ENCODE data around the gene HIVEP3. TPM values are rescaled to one million over a fixed set of nuclear protein-coding genes. Genes with fewer than 3 reads are reported as not detected.

HIVEP3 gene
- polyA plus RNA-seq, 1 donor (not counting 4 experiments of a cell fraction or from before 2014, with no cell fraction given), result 1.1 TPM

GRCh38 chr1:41811051-41811795, 107.5 kb downstream of the HIVEP3 start:
- Histone ChIP-seq H3K79me2 (ENCODE audit: control insufficient read depth, insufficient read depth, low read length) (no peaks in the 10 kb centered on the region), H2AFZ (ENCODE audit: control insufficient read depth, low read length) (no peak overlapping the region), H3K9me1 (ENCODE audit: control insufficient read depth, extremely low read depth, insufficient read depth, low read length) (peaks cover 3% of the 10 kb centered on the region), H3K9me3 (ENCODE audit: control insufficient read depth, low read depth, low read length) (no peaks in the 10 kb centered on the region), H3K9ac (ENCODE audit: control insufficient read depth, extremely low read depth, insufficient read depth, low read length) (no peak overlapping the region), H3K4me1 (ENCODE audit: control insufficient read depth, extremely low read depth, insufficient read depth, low read length) (peaks cover 8% of the 10 kb centered on the region), H4K20me1 (ENCODE audit: control insufficient read depth, extremely low read depth, insufficient read depth, low read length) (no peaks in the 10 kb centered on the region), H3K36me3 (ENCODE audit: control insufficient read depth in 2 of 2, extremely low read depth in 1 of 2, insufficient read depth in 2 of 2, low read length in 2 of 2) (no peaks in the 10 kb centered on the region), H3K4me2 (ENCODE audit: control insufficient read depth, extremely low read depth, insufficient read depth, low read depth, low read length) (no peak overlapping the region), H3K27ac (ENCODE audit: control insufficient read depth, insufficient read depth, low read length) (no peak overlapping the region), H3K27me3 (ENCODE audit: control insufficient read depth, extremely low read depth, insufficient read depth, low read length) (no peaks in the 10 kb centered on the region), H3K4me3 (ENCODE audit: control insufficient read depth in 2 of 3, extremely low read depth in 1 of 3, insufficient read depth in 2 of 3, low read depth in 1 of 3, low read length in 3 of 3) (no peak overlapping the region)
- TF ChIP-seq EZH2 (IDR thresholded peaks at IDR 0.05; ENCODE audit: low read length) (no peak), CTCF (optimal IDR thresholded peaks at IDR 0.05 in 1 of 3, IDR thresholded peaks at IDR 0.05 in 1 of 3, conservative IDR thresholded peaks at IDR 0.05 in 1 of 3; ENCODE audit: extremely low read depth in 1 of 3, insufficient read depth in 2 of 3, low read length in 3 of 3) (no peak)
- DNase-seq (ENCODE audit: low read depth, low spot score) (no peak), FAIRE-seq (no peak)
- dilution Hi-C loops (cut with MboI; ENCODE audit: extremely low pct_ligation_motif_present, low sequenced_read_pairs), result no loop called here

- H3K9me1 ChIP-seq (ENCODE audit: control insufficient read depth, extremely low read depth, insufficient read depth, low read length), result peaks cover 3% of the 10 kb centered on the region
- H3K4me2 ChIP-seq (ENCODE audit: control insufficient read depth, extremely low read depth, insufficient read depth, low read depth, low read length), result no peak overlapping the region
- peaks cover 8% of the 10 kb centered on the region for H3K4me1 ChIP-seq (ENCODE audit: control insufficient read depth, extremely low read depth, insufficient read depth, low read length)
- FAIRE-seq (no peak), DNase-seq (ENCODE audit: low read depth, low spot score) (no peak)
- H2AFZ ChIP-seq (ENCODE audit: control insufficient read depth, low read length), result no peak overlapping the region
- no peaks in the 10 kb centered on the region for H3K79me2 ChIP-seq (ENCODE audit: control insufficient read depth, insufficient read depth, low read length)
- H4K20me1 ChIP-seq (ENCODE audit: control insufficient read depth, extremely low read depth, insufficient read depth, low read length), result no peaks in the 10 kb centered on the region
- H3K36me3 ChIP-seq (ENCODE audit: control insufficient read depth in 2 of 2, extremely low read depth in 1 of 2, insufficient read depth in 2 of 2, low read length in 2 of 2), result no peaks in the 10 kb centered on the region
- no peak overlapping the region for H3K9ac ChIP-seq (ENCODE audit: control insufficient read depth, extremely low read depth, insufficient read depth, low read length)
- no peaks in the 10 kb centered on the region for H3K9me3 ChIP-seq (ENCODE audit: control insufficient read depth, low read depth, low read length)
- no peak overlapping the region for H3K4me3 ChIP-seq (ENCODE audit: control insufficient read depth in 2 of 3, extremely low read depth in 1 of 3, insufficient read depth in 2 of 3, low read depth in 1 of 3, low read length in 3 of 3)
- H3K27ac ChIP-seq (ENCODE audit: control insufficient read depth, insufficient read depth, low read length), result no peak overlapping the region
- dilution Hi-C loops (cut with MboI; ENCODE audit: extremely low pct_ligation_motif_present, low sequenced_read_pairs), result no loop called here
- no peak for TF ChIP-seq EZH2 (IDR thresholded peaks at IDR 0.05; ENCODE audit: low read length)
- H3K27me3 ChIP-seq (ENCODE audit: control insufficient read depth, extremely low read depth, insufficient read depth, low read length), result no peaks in the 10 kb centered on the region
Measured at GRCh38 chr1:41810446-41810845, 108.3 kb downstream of the HIVEP3 start.

All from keratinocyte (primary cell).